H9 (cell line): Measurements from ENCODE around the gene GALNT17. TPM values are rescaled to one million over a fixed set of nuclear protein-coding genes. Genes with fewer than 3 reads are reported as not detected.
"Not testable (repeated sequence)": the region's sequence is repeated elsewhere in the genome, so short reads cannot be mapped to it uniquely, and the experiment has no call there.

Source experiments
- DNase-seq: peaks from one replicate; pipeline ENCODE4 v3.0.0-alpha.2; 2017
- H2AFZ ChIP-seq: one replicate; pipeline ENCODE4 v1.6.1; 2013; ENCODE audit warnings: mild to moderate bottlenecking, low read length, control low read depth, moderate library complexity
- H2AK5ac ChIP-seq: 2 replicates; pipeline ENCODE4 v1.6.1; 2013; ENCODE audit warnings: low read length, control low read depth, mixed read lengths; ENCODE audit not compliant: insufficient read length
- H2BK120ac ChIP-seq: one replicate; pipeline ENCODE4 v1.6.1; 2013; ENCODE audit warnings: low read depth, mild to moderate bottlenecking, low read length, control low read depth, inconsistent platforms; ENCODE audit not compliant: poor library complexity, severe bottlenecking
- H2BK12ac ChIP-seq: 2 replicates; pipeline ENCODE4 v1.6.1; 2013; ENCODE audit warnings: low read length, control low read depth, mixed read lengths, low read depth; ENCODE audit not compliant: insufficient read length
- H2BK15ac ChIP-seq: 2 replicates; pipeline ENCODE4 v1.6.1; 2013; ENCODE audit warnings: low read depth, low read length, control low read depth
- H2BK20ac ChIP-seq: one replicate; pipeline ENCODE4 v1.6.1; 2013; ENCODE audit warnings: low read depth, mild to moderate bottlenecking, low read length, control low read depth, inconsistent platforms; ENCODE audit not compliant: poor library complexity, severe bottlenecking
- H2BK5ac ChIP-seq: 2 replicates; pipeline ENCODE4 v1.6.1; 2013; ENCODE audit warnings: low read length, control low read depth, mixed read lengths; ENCODE audit not compliant: insufficient read length
- H3K14ac ChIP-seq: 2 replicates; pipeline ENCODE4 v1.6.1; 2013; ENCODE audit warnings: low read length, control low read depth; ENCODE audit not compliant: insufficient read depth
- H3K18ac ChIP-seq: 2 replicates; pipeline ENCODE4 v1.6.1; 2013; ENCODE audit warnings: low read depth, mild to moderate bottlenecking, mixed read lengths, low read length, control low read depth; ENCODE audit not compliant: insufficient read length
- H3K23ac ChIP-seq: 2 replicates; pipeline ENCODE4 v1.6.1; 2013; ENCODE audit warnings: low read length, control low read depth, mixed read lengths, low read depth; ENCODE audit not compliant: insufficient read length
- H3K23me2 ChIP-seq: 2 replicates; pipeline ENCODE4 v1.6.1; 2013; ENCODE audit warnings: low read depth, mild to moderate bottlenecking, mixed read lengths, low read length, control low read depth; ENCODE audit not compliant: insufficient read length, poor library complexity, severe bottlenecking
- H3K27ac ChIP-seq: 2 replicates; pipeline ENCODE4 v1.5.1; 2013; ENCODE audit warnings: low read length, control low read depth, mixed read lengths, low read depth; ENCODE audit not compliant: insufficient read length
- H3K27me3 ChIP-seq: 2 replicates; pipeline ENCODE4 v1.6.1; 2013; ENCODE audit warnings: low read length, control low read depth, inconsistent platforms; ENCODE audit not compliant: insufficient read depth
- H3K4ac ChIP-seq: 2 replicates; pipeline ENCODE4 v1.6.1; 2013; ENCODE audit warnings: low read depth, mild to moderate bottlenecking, control low read depth, inconsistent platforms, low read length, moderate library complexity
- H3K4me1 ChIP-seq: 2 replicates; pipeline ENCODE4 v1.6.1; 2013; ENCODE audit warnings: low read length, control low read depth, inconsistent platforms; ENCODE audit not compliant: insufficient read depth
- H3K4me2 ChIP-seq: 2 replicates; pipeline ENCODE4 v1.6.1; 2013; ENCODE audit warnings: low read length, control low read depth, mixed read lengths; ENCODE audit not compliant: insufficient read length, insufficient read depth
- H3K56ac ChIP-seq: 2 replicates; pipeline ENCODE4 v1.6.1; 2013; ENCODE audit warnings: low read depth, mild to moderate bottlenecking, mixed read lengths, low read length, control low read depth; ENCODE audit not compliant: insufficient read length
- H3K79me1 ChIP-seq: 2 replicates; pipeline ENCODE4 v1.6.1; 2013; ENCODE audit warnings: low read depth, mild to moderate bottlenecking, moderate library complexity, low read length, control low read depth, inconsistent platforms; ENCODE audit not compliant: insufficient read depth, poor library complexity, severe bottlenecking
- H3K79me2 ChIP-seq: 2 replicates; pipeline ENCODE4 v1.6.1; 2013; ENCODE audit warnings: low read length, control low read depth, inconsistent platforms; ENCODE audit not compliant: insufficient read depth
- H3K9ac ChIP-seq: 2 replicates; pipeline ENCODE4 v1.6.1; 2013; ENCODE audit warnings: low read length, control low read depth, mixed read lengths; ENCODE audit not compliant: insufficient read length; ENCODE audit errors: extremely low read depth
- H3K9me3 ChIP-seq: one replicate; pipeline ENCODE4 v1.6.1; 2013; ENCODE audit warnings: low read depth, low read length, inconsistent platforms; ENCODE audit not compliant: control insufficient read depth
- H3T11ph ChIP-seq: one replicate; pipeline ENCODE4 v1.6.1; 2013; ENCODE audit warnings: mild to moderate bottlenecking, low read length, control low read depth, inconsistent platforms
- H4K20me1 ChIP-seq: one replicate; pipeline ENCODE4 v1.6.1; 2013; ENCODE audit not compliant: control insufficient read depth, insufficient read length, insufficient read depth
- H4K5ac ChIP-seq: 2 replicates; pipeline ENCODE4 v1.6.1; 2013; ENCODE audit warnings: low read depth, mild to moderate bottlenecking, mixed read lengths, low read length, control low read depth; ENCODE audit not compliant: insufficient read length
- H4K8ac ChIP-seq: replicated peaks from 2 replicates; pipeline ENCODE4 v1.6.1; 2013; ENCODE audit warnings: low read length, control low read depth, mixed read lengths, low read depth; ENCODE audit not compliant: insufficient read length
- H4K91ac ChIP-seq: 2 replicates; pipeline ENCODE4 v1.6.1; 2013; ENCODE audit warnings: low read depth, mild to moderate bottlenecking, moderate library complexity, mixed read lengths, low read length, control low read depth; ENCODE audit not compliant: insufficient read length
- H3K27ac Mint-ChIP-seq, 3 experiments: 2 replicates in 2 of 3; 3 replicates in 1 of 3; pipeline ENCODE4 v1.8.0; 2020 to 2021; ENCODE audit warnings: mixed read lengths in 3 of 3, mild to moderate bottlenecking in 1 of 3, moderate library complexity in 1 of 3
- H3K27me3 Mint-ChIP-seq: 2 replicates; pipeline ENCODE4 v1.8.0; 2021; ENCODE audit warnings: low read depth, mild to moderate bottlenecking, moderate library complexity, mixed read lengths
- H3K36me3 Mint-ChIP-seq, 3 experiments: 2 replicates in 2 of 3; 3 replicates in 1 of 3; pipeline ENCODE4 v1.8.0; 2020 to 2021; ENCODE audit warnings: low read depth in 3 of 3, mixed read lengths in 3 of 3; ENCODE audit not compliant: insufficient read depth in 1 of 3
- H3K4me1 Mint-ChIP-seq, 2 experiments: 2 replicates each; pipeline ENCODE4 v1.8.0; 2020; ENCODE audit warnings: mixed read lengths in 2 of 2
- H3K4me3 Mint-ChIP-seq, 2 experiments: 2 replicates in 1 of 2; 3 replicates in 1 of 2; pipeline ENCODE4 v1.8.0; 2020 to 2021; ENCODE audit warnings: mild to moderate bottlenecking in 2 of 2, mixed read lengths in 2 of 2, moderate library complexity in 1 of 2
- H3K9me3 Mint-ChIP-seq, 2 experiments: 2 replicates in 1 of 2; 3 replicates in 1 of 2; pipeline ENCODE4 v1.8.0; 2020; ENCODE audit warnings: mild to moderate bottlenecking in 2 of 2, mixed read lengths in 2 of 2, moderate library complexity in 1 of 2
- CTCF ChIP-seq: fragments of 200-600 bp; sonication (generic); conservative IDR thresholded peaks from 3 replicates; pipeline ENCODE4 v1.8.0; 2021; ENCODE audit warnings: antibody characterized with exemption, mild to moderate bottlenecking
- WGBS: extraction: QIAGEN DNeasy Blood & Tissue Kit; methylation state at CpG from one replicate; pipeline ENCODE4 v1.1.7; 2013; ENCODE audit warnings: missing lambda C conversion rate, low lambda C conversion rate, mixed read lengths; ENCODE audit not compliant: insufficient read length; ENCODE audit errors: extremely low coverage; 5-methylcytosine and 5-hydroxymethylcytosine counted together
- total RNA-seq: library from RNA; stranded (reverse); gene quantifications from 2 replicates; pipeline ENCODE4 v1.2.1, GENCODE V29; 2021

GALNT17 gene
- total RNA-seq, 1 experiment from 2014 or later: 43.2 TPM

GRCh38 chr7:71591876-71592275 lies 459.9 kb downstream of the GALNT17 start:
- Histone ChIP-seq H3K4ac (no peak overlapping the region), H2AK5ac (no peak overlapping the region), H3K23ac (no peak overlapping the region), H3K14ac (no peak overlapping the region), H2AFZ (no peak overlapping the region), H3K27me3 (no peaks in the 10 kb centered on the region), H3K79me2 (no peaks in the 10 kb centered on the region), H3K4me2 (no peak overlapping the region), H3K9ac (no peak overlapping the region), H3K79me1 (no peaks in the 10 kb centered on the region), H4K91ac (no peak overlapping the region), H2BK15ac (no peak overlapping the region), H3K23me2 (no peaks in the 10 kb centered on the region), H3K56ac (no peak overlapping the region), H3K9me3 (no peaks in the 10 kb centered on the region), H4K20me1 (no peaks in the 10 kb centered on the region), H3K18ac (no peak overlapping the region), H2BK120ac (no peak overlapping the region), H4K5ac (no peak overlapping the region), H2BK5ac (no peak overlapping the region), H4K8ac (no peak overlapping the region), H2BK12ac (no peak overlapping the region), H3K4me1 (no peaks in the 10 kb centered on the region), H2BK20ac (no peak overlapping the region), H3K27ac (no peak overlapping the region), H3T11ph (no peak overlapping the region)
- no peak for DNase-seq
- Mint-ChIP-seq H3K9me3 (peaks cover 17 to 19% of the 10 kb centered on the region in 2 experiments), H3K36me3 (peaks cover 31 to 56% (median 43%) of the 10 kb centered on the region in 3 experiments), H3K27me3 (no peaks in the 10 kb centered on the region), H3K4me1 (peaks cover 3 to 9% of the 10 kb centered on the region in 2 experiments; a peak in 2 of 4 replicates), H3K27ac (no peak overlapping the region), H3K4me3 (no peak overlapping the region)
- WGBS: no CpG with 5 or more reads among the region's 7 CpGs
- no peak for TF ChIP-seq CTCF

- H3K27me3 ChIP-seq, H3K27ac Mint-ChIP-seq, H2BK12ac ChIP-seq, H3K9ac ChIP-seq, H4K91ac ChIP-seq, H3K14ac ChIP-seq, H3K23me2 ChIP-seq, H3K56ac ChIP-seq, H3K4ac ChIP-seq, H3K18ac ChIP-seq, H4K20me1 ChIP-seq, H3T11ph ChIP-seq, H2BK5ac ChIP-seq, H2BK120ac ChIP-seq, H3K27me3 Mint-ChIP-seq, H3K79me1 ChIP-seq, H3K27ac ChIP-seq, H3K79me2 ChIP-seq, H3K4me1 ChIP-seq, H2AFZ ChIP-seq, DNase-seq, H3K4me1 Mint-ChIP-seq, H3K4me3 Mint-ChIP-seq, H2BK20ac ChIP-seq, H3K4me2 ChIP-seq, H3K9me3 ChIP-seq, H4K5ac ChIP-seq, H2BK15ac ChIP-seq, H3K23ac ChIP-seq, H4K8ac ChIP-seq, H2AK5ac ChIP-seq: not testable (repeated sequence)
- Mint-ChIP-seq H3K36me3 (peaks cover 26 to 51% (median 37%) of the 10 kb centered on the region in 3 experiments), H3K9me3 (peaks cover 12 to 13% of the 10 kb centered on the region in 2 experiments)
- WGBS: no CpG with 5 or more reads among the region's 4 CpGs
These were observed 460.4 kb downstream of the GALNT17 start for GRCh38 chr7:71592388-71592787.
